ENCODE results near the gene CIRBP. TPM values are rescaled to one million over a fixed set of nuclear protein-coding genes. Genes with fewer than 3 reads are reported as not detected.

The CIRBP gene
- polyA plus RNA-seq, result 377 TPM

DNA sequence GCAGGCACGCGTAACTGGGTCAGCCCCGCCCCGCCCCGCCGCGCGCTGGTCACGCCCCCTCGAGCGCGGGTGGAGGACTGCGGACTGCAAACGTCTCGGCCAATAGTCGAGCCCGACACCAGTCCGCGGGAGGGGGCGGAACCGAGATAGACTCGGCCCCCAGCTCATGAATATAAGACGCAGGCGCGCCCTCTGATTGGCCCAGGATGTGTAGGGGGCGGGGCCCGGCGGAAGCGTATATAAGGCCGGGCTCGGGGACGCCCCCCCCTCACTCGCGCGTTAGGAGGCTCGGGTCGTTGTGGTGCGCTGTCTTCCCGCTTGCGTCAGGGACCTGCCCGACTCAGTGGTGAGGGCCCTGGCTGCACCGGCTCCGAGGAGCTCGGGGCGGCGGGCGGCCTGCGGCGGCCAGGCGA is at the start of gene CIRBP:
Gene CIRBP, plus strand, starts transcription at position 268 of the 413 bp plus-strand sequence. CDS start 1,602 bp downstream, outside the sequence.
- Mint-ChIP-seq H3K4me1 (peaks cover 37 to 51% (median 43%) of the 10 kb centered on the region in 3 donors), H3K9me3 (no peaks in the 10 kb centered on the region), H3K4me3 (peak within 1 kb of the TSS; percentile 84 to 97 (median 94)), H3K36me3 (peaks cover 5% of the 10 kb centered on the region), H3K27me3 (no peaks in the 10 kb centered on the region), H3K27ac (peak within 1 kb of the TSS; percentile 93 to 95 (median 95))

DNA sequence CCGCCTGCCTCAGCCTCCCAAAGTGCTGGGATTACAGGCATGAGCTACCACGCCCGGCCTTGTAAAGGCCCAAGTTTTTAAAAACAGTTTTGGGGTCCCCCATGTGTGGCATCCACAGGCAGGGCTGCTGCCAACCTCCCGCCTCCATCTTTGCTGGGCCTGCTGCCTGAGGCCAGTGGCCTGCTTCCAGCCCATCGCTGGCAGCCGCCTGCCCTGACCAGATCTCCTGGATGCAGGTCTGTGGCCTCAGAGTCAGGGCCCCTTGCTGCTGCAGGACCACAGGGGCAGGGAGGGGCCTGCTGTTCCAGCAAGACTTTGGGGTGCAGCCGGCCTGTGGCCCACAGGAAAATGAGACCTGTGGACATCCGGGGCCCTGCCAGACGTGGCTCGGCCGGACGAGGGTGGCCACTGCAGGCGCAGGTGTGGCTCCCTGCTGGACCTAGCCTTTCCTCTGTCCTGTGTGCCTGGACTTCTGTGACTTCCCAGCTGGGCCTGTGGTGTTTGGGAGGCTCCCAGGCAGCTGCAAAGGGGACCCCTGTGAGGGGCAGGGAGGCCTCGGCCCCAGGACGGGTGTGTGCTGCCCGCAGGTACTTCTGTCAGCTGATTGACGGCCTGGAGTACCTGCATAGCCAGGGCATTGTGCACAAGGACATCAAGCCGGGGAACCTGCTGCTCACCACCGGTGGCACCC is 49.2 kb upstream of the CIRBP start:
- Mint-ChIP-seq H3K4me1 (peaks cover 0 to 1% (median 0%) of the 10 kb centered on the region in 3 donors), H3K36me3 (peaks cover 2% of the 10 kb centered on the region), H3K4me3 (no peak overlapping the region), H3K9me3 (no peaks in the 10 kb centered on the region), H3K27ac (no peak overlapping the region), H3K27me3 (no peaks in the 10 kb centered on the region)

DNA sequence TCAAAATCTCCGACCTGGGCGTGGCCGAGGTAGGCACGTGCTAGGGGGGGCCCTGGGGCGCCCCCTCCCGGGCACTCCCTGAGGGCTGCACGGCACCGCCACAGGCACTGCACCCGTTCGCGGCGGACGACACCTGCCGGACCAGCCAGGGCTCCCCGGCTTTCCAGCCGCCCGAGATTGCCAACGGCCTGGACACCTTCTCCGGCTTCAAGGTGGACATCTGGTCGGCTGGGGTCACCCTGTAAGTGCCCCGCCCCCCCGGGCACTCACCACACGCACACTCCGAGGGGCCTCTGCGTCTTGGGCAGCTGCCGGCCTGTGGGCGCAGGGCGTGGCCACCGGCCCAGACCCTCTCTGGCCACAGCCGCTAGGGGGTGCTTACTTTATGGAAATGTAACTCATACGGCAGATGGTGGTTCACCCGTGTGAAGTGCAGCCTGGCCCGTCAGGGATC is 48.6 kb upstream of the CIRBP start:
- H3K4me1 Mint-ChIP-seq, result peaks cover 0 to 1% (median 0%) of the 10 kb centered on the region in 3 donors
- H3K27me3 Mint-ChIP-seq, result no peaks in the 10 kb centered on the region
- H3K9me3 Mint-ChIP-seq, result no peaks in the 10 kb centered on the region
- peaks cover 2% of the 10 kb centered on the region for H3K36me3 Mint-ChIP-seq
- no peak overlapping the region for H3K4me3 Mint-ChIP-seq
- no peak overlapping the region for H3K27ac Mint-ChIP-seq

DNA sequence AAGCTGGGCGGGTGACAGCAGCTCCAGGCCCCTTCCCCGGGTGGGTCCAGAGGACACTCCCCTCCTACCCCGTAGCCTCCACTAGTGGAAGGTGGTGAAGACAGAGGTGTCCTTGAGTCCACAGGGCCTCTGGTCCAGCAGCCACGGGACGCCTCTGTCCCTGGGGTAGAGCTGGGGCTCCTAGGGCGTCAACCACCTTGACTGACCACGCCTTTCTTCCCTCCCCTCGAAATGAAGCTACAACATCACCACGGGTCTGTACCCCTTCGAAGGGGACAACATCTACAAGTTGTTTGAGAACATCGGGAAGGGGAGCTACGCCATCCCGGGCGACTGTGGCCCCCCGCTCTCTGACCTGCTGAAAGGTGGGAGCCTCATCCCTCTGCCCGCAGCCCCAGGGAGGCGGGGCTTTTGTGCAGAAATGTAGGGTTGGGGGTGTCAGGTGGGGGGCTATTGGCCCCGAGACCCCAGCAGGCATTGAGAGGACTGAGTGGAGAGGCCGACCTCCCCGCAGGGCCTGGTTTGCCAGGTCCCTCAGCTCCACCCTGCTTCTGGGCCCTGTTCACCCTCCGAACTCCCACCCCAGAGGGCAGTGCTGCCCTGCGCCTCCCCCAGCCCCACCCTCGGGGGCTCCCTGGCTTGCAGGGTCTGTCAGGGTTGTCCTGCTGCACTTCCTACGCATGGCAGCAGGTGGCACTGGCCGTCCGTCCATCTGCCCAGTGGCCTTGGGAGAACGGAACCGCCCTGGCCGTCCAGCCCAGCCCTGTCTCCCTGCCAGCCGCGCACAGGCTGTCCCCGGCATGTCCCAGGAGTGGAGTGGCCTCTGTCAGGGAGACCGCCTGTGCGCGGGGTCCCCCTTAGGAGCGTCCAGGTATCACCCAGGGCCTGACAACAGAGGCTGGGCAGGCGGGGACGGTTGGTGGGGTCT is 47.9 kb upstream of the CIRBP start:
- H3K9me3 Mint-ChIP-seq, result no peaks in the 10 kb centered on the region
- H3K4me3 Mint-ChIP-seq, result no peak overlapping the region

DNA sequence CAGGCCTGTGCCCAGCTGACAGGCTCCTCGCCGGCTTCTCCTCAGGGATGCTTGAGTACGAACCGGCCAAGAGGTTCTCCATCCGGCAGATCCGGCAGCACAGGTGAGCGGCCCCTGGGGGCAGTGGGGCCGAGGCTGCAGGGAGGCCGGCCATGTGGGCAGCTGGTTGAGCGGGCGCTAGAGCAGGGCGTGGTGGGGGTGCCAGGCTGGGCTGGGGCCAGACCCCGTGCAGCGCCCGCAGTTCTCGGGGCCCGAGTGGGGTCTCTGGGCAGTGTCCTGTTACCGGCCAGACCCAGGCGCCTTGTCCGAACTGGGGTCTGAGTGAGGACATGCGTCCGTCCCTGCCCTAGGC is 47.3 kb upstream of the CIRBP start:
- H3K9me3 Mint-ChIP-seq, result no peaks in the 10 kb centered on the region

More for the DNA sequence above, 47.9 kb upstream of the CIRBP start:
- no peak overlapping the region for H3K27ac Mint-ChIP-seq
- no peaks in the 10 kb centered on the region for H3K27me3 Mint-ChIP-seq
- H3K36me3 Mint-ChIP-seq, result peaks cover 2% of the 10 kb centered on the region
- peaks cover 0 to 1% (median 0%) of the 10 kb centered on the region in 3 donors for H3K4me1 Mint-ChIP-seq

DNA sequence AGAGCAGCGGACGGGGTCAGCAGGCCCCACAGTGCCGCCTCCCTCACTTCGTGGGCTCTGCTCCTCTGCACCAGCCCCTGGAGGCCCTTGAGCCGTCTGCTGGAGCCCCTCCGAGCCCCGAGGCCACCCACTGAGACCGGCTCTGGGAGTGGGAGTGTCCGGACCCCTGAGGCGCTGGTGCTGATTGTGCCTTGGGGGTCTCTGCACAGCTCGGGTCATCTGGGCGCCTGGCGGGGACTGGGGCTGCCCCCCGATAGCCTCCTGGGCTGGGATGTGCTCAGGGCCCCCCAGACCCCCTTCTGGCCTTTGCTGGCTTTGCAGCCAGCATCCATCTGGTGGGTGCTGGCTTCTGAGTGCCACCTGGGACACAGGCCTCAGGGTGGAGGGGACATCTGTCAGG is 46.7 kb upstream of the CIRBP start:
- peaks cover 0 to 1% (median 0%) of the 10 kb centered on the region in 3 donors for H3K4me1 Mint-ChIP-seq

More for the DNA sequence above, 47.3 kb upstream of the CIRBP start:
- peaks cover 0 to 1% (median 0%) of the 10 kb centered on the region in 3 donors for H3K4me1 Mint-ChIP-seq
- peaks cover 1% of the 10 kb centered on the region for H3K36me3 Mint-ChIP-seq
- H3K4me3 Mint-ChIP-seq, result no peak overlapping the region
- no peaks in the 10 kb centered on the region for H3K27me3 Mint-ChIP-seq
- no peak overlapping the region for H3K27ac Mint-ChIP-seq

DNA sequence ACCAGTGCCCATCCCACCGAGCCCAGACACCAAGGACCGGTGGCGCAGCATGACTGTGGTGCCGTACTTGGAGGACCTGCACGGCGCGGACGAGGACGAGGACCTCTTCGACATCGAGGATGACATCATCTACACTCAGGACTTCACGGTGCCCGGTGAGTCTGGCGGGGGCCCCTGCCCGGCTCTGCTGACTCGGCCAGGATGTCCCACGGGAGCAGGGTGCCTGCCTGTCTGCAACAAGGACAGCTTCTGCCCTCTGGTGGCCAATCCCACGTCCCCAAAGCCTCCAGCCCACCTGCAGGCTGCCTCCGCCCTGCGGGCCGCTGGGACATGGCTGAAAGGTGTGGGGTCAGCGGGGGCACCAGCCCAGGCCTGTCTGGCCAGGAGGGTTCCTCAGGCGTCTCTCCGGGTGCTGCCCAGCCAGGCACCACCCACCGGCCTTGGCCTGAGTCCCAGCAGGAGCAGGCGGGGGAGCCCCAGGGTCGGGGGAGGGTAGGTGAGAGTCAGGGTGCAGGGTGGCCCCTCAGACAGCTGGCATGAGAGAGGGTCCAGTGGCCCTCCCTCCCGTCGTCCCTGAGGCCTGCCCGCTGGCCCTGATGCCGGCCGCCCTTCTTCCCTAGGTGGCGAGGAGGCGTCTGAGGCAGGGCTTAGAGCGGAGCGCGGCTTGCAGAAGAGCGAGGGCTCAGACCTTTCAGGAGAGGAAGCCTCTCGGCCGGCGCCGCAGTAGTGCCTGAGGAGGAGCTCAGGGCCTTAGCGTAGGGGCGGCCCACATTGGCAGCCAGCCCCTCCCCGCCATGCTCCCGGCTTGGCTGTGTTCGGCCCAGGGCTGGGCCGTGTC is 45.9 kb upstream of the CIRBP start:
- H3K27ac Mint-ChIP-seq, result no peak overlapping the region
- H3K4me1 Mint-ChIP-seq, result peaks cover 0 to 1% (median 0%) of the 10 kb centered on the region in 3 donors
- H3K4me3 Mint-ChIP-seq, result no peak overlapping the region
- no peaks in the 10 kb centered on the region for H3K9me3 Mint-ChIP-seq
- no peaks in the 10 kb centered on the region for H3K36me3 Mint-ChIP-seq
- no peaks in the 10 kb centered on the region for H3K27me3 Mint-ChIP-seq

More for the DNA sequence above, 46.7 kb upstream of the CIRBP start:
- H3K4me3 Mint-ChIP-seq, result no peak overlapping the region
- no peaks in the 10 kb centered on the region for H3K36me3 Mint-ChIP-seq
- H3K27ac Mint-ChIP-seq, result no peak overlapping the region
- no peaks in the 10 kb centered on the region for H3K9me3 Mint-ChIP-seq
- H3K27me3 Mint-ChIP-seq, result no peaks in the 10 kb centered on the region

DNA sequence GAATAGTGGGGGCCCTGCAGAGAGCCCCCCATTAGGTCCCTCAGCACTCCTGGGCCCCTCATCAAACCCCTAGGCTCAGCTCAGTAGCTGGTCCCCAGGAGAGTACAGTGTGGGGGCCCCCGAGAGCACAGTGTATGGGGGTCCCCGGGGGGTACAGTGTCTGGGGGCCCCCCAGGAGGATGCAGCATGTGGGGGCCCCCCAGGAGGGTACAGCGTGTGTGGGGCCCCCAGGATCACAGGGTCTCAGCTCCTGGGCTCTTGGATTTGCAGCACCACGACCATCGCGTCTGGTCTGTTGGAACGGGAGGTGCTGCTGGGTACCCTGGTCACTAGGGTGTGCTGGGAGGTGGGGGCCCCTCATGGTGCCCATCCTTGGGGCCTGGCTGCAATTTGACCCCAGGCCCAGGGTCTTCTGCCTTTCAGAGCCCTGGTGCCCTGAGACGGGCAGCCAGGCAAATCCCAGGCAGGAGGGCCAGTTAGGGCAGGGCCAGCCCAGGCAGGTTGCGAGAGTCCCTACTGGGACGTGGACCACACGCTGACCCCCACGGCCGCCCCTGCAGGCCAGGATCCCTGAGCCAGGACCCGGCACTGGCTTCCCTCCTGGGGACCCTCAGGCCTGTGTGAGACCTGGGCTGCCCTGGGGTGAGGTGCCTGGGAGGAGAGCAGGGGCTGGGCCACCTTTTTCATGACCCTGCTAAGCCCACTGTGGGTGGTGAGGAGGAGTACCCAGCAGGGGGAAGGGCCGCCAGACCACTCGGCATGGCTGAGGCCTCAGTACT is 44.9 kb upstream of the CIRBP start:
- H3K9me3 Mint-ChIP-seq, result no peaks in the 10 kb centered on the region
- H3K4me1 Mint-ChIP-seq, result peaks cover 0 to 1% (median 0%) of the 10 kb centered on the region in 3 donors
- no peak overlapping the region for H3K27ac Mint-ChIP-seq
- no peak overlapping the region for H3K4me3 Mint-ChIP-seq
- H3K36me3 Mint-ChIP-seq, result no peaks in the 10 kb centered on the region
- no peaks in the 10 kb centered on the region for H3K27me3 Mint-ChIP-seq

DNA sequence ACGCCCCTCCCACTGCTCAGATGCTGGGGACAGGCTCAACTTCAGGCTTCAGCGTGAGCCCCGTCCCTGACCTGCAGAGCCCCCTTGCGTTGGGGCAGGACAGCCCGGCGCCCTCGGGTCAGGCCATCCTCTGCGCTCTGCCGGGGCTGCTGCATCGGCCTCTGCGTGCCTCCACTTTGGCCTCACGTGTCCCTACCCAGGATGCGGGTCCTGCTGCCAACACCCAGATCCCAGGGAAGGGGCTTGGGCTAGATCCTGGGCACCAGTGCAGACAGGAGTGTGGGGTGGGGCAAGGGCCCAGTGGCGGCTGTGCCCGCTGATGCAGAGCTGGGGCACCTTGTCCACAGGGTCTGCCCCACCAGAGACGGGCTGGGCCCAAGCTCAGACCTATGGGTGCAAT is 44.3 kb upstream of the CIRBP start:
- Mint-ChIP-seq H3K4me1 (peaks cover 0 to 1% (median 0%) of the 10 kb centered on the region in 3 donors), H3K36me3 (no peaks in the 10 kb centered on the region), H3K27ac (no peak overlapping the region), H3K4me3 (no peak overlapping the region), H3K9me3 (no peaks in the 10 kb centered on the region), H3K27me3 (no peaks in the 10 kb centered on the region)

DNA sequence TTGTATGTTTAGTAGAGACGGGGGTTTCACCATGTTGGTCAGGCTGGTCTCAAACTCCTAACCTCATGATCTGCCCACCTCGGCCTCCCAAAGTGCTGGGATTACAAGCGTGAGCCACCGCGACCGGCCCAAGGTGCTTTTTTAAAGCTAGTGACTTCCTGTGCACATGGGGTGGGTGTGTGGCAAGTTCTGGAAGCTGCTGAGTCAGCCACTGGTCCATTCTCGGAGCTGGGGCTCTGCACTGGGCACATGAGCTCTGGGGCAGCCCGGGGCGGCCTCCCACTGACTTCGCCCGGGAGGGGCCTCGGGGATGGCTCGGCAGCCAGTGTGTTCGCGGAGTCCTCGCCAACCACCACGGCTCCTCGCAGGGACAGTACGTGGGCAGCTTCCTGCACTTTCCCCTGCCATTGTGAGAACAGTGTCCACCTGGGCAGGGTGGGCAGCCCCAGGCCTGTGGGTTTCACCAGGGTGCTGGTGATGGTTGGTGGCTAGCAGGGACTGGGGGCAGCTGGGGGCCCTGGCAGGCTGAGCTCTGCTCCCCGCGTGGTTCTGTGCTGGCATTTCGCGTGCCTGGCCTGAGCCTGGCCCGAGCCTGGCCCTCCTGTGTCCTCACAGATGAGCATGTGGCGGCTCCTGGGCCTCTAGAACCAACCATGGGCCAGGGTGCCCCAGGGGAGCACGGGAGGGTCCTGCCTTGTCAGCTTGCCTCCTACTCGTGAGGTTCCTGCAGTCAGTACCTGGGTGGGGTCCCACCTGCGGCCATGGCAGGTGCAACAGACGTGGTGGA is 43.5 kb upstream of the CIRBP start:
- Mint-ChIP-seq H3K9me3 (no peaks in the 10 kb centered on the region), H3K4me3 (no peak overlapping the region), H3K27me3 (no peaks in the 10 kb centered on the region), H3K27ac (no peak overlapping the region), H3K36me3 (no peaks in the 10 kb centered on the region), H3K4me1 (peaks cover 0 to 1% (median 0%) of the 10 kb centered on the region in 3 donors)

DNA sequence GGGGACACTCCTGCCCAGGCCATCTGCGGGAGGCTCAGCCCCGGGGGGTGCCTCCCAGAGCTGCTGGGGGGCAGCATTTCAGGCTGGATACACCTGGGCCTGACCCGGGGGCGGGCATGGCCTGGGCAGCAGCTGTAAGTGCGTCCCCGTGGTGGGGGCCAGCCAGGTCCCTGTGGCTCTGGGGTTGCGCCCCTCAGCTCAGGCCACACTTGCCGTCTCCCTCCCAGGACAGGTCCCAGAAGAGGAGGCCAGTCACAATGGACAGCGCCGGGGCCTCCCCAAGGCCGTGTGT is 43.0 kb upstream of the CIRBP start:
- no peak overlapping the region for H3K4me3 Mint-ChIP-seq
- H3K27ac Mint-ChIP-seq, result no peak overlapping the region
- no peaks in the 10 kb centered on the region for H3K36me3 Mint-ChIP-seq
- H3K27me3 Mint-ChIP-seq, result no peaks in the 10 kb centered on the region
- no peaks in the 10 kb centered on the region for H3K9me3 Mint-ChIP-seq
- peaks cover 0 to 1% (median 0%) of the 10 kb centered on the region in 3 donors for H3K4me1 Mint-ChIP-seq

DNA sequence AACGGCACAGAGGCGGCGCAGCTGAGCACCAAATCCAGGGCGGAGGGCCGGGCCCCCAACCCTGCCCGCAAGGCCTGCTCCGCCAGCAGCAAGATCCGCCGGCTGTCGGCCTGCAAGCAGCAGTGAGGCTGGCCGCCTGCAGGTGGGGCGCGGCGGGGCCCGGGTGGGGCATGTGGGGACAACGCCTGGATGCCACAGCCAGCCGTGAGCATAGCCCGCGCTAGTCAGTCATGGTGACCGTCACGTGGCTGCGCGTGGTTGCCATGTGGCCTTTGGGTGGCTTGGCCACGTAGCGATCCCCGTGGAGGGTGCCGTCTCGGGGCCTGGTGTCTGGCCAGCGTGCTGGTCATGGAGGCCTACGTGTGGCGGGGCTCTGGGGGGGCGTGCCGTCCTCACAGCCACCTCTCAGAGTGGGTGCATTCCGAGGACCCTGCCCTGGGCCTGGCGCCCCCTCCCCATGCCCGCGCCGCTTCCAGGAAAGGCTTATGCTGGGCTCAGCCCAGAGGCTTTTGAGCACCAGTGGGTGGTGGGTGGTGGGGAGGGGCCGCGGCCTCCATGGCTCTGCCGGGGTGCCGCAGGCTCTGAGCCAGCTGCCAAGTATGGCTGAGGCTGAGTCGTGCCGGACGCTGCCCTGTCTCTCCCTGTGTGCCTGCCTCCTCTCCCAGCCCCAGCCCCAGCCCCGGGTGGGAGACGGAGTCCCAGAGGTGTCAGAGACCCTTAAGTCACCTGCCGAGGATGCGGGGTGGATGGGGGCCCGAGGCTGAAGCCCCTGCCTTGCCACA is 42.4 kb upstream of the CIRBP start:
- H3K4me3 Mint-ChIP-seq, result no peak overlapping the region
- H3K36me3 Mint-ChIP-seq, result no peaks in the 10 kb centered on the region
- H3K9me3 Mint-ChIP-seq, result no peaks in the 10 kb centered on the region
- no peaks in the 10 kb centered on the region for H3K27me3 Mint-ChIP-seq
- H3K27ac Mint-ChIP-seq, result no peak overlapping the region
- peaks cover 0 to 1% (median 0%) of the 10 kb centered on the region in 3 donors for H3K4me1 Mint-ChIP-seq

Data from IgD-negative memory B cell (primary cell).